Caki2 (cell line): Measurements from ENCODE around the gene DCDC2. TPM values are rescaled to one million over a fixed set of nuclear protein-coding genes. Genes with fewer than 3 reads are reported as not detected.
A peak's percentile ranks its signal among the peaks of the same experiment; 100 is the strongest.
"Not testable (repeated sequence)": the region's sequence is repeated elsewhere in the genome, so short reads cannot be mapped to it uniquely, and the experiment has no call there.

Experiments
- DNase-seq: peaks from one replicate; pipeline ENCODE4 v3.0.0-alpha.2; 2015; ENCODE audit warnings: low read depth
- in situ Hi-C: cut with HindIII; loops from 2 replicates; pipeline ENCODE4 v1.10.0; 2016; ENCODE audit warnings: low sequenced_read_pairs, low pct_unique_long_range_greater_than_20kb, mixed read lengths
- total RNA-seq: library from RNA; depleted of rRNA; stranded (reverse); fragments of >200 nt; shearing (Covaris generic); gene quantifications from 2 replicates; pipeline ENCODE4 v1.2.3, GENCODE V29; 2014; ENCODE audit warnings: low replicate concordance

DCDC2 gene
- total RNA-seq, 1 experiment from 2014 or later: 4.7 TPM

DNA sequence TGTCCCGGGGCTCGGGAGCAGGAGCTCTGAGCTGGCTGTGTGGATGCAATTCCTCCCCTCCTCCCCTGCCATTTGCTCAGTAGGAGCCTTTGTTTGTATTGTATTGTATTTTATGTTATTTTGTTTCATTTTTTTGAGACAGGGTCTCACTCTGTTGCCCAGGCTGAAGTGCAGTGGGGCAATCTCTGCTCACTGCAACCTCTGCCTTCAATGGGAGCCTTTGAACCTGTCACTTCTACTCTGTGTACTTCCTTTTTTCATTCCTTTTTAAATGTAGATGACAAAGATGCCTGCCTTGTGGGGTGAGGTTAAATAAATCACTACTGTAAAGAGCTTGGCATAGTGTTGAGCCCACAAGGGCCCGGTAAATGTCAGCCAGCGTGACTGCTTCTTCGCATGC lies 70.6 kb downstream of the DCDC2 start:
- DNase-seq: no peak
- in situ Hi-C loops: no loop called here

DNA sequence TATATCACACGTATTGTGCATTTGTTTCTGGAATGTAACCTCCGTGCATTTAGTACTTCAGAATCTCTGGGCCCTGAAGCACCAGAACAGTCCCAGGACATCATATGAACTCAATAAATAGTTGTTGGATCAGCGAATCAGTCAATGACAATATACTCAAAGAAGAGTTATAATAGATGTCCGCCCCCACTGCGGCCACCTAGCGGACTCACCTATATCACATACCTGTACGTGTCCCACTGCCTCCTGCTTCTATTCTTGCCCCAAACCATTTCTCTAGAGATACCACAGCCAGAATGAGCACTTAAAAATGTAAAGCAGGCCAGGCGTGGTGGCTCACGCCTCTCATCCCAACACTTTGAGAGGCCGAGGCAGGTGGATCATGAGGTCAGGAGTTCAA lies 73.9 kb downstream of the DCDC2 start:
- no peak for DNase-seq
- in situ Hi-C loops: no loop called here

DNA sequence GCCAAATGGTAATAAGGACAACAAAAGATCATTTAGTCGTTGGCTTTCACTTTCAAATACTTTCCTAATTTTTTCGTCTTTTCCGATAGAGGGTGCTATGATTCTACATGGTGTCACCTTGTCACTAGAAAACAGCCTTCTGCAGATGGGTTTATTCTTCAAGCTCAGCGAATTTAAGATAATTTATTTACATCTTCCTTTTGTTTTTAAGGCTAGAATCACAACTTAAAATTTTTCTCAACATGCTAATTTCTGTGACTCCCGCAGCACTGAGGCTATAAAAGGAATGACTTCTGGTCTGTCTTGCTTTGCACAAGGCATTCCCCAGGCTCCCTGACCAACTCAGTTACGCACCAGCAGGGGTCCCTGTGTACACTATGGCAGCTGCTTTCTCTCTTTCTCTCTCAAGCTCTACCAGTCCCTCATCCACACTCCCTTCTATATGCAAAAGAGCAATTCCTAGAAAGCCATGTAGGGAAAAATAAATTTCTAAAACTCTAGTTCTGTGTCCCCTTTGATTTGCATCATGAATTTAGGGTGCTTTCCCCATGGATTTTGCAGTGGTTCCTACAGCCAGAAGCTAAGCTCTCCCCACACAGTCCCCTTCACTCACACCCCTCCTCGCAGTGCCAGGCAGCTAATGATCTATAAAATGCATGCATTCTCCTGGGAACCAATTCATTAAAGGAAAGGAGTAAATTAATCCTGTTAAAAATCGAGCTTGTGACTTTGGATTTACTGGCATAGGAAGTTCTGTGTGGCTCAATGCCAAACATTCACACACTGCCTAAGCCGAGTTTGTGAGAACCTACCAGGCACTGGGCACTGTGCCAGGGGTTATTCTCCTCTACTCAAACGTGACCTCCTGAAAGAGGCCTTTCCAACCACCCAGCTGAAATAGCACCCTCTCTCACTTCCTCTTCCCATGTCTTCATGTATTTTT lies 74.5 kb downstream of the DCDC2 start:
- in situ Hi-C loops: no loop called here
- DNase-seq: peak; percentile 92

DNA sequence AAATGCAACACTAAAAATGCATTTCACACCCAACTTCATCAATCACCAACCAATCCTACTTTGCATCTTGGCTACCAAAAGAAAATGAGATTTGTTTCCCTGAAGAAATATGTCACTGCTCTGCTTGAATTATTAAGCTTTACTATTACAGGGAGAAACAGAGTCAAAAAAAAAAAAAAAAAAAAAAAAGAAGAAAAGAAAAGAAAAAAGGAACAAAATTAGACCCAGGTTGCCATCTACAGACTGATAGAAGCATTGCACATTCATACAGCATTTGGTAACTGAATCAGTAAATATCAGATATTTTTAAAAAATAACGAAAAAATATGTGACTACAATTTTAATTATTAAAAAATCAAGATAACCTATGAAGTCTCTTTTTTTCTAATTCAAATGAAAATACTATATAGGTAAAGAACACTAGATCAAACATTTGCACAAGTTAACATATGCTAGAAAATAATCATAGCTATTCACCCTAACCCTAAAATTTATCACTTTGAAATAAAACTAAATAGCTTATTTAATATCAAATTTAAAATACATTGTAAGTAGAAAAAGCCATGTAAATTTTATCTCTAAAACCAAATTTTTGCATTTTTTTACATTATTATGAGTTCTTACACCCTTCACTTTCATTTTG lies 83.3 kb downstream of the DCDC2 start:
- DNase-seq: peak; percentile 21

DNA sequence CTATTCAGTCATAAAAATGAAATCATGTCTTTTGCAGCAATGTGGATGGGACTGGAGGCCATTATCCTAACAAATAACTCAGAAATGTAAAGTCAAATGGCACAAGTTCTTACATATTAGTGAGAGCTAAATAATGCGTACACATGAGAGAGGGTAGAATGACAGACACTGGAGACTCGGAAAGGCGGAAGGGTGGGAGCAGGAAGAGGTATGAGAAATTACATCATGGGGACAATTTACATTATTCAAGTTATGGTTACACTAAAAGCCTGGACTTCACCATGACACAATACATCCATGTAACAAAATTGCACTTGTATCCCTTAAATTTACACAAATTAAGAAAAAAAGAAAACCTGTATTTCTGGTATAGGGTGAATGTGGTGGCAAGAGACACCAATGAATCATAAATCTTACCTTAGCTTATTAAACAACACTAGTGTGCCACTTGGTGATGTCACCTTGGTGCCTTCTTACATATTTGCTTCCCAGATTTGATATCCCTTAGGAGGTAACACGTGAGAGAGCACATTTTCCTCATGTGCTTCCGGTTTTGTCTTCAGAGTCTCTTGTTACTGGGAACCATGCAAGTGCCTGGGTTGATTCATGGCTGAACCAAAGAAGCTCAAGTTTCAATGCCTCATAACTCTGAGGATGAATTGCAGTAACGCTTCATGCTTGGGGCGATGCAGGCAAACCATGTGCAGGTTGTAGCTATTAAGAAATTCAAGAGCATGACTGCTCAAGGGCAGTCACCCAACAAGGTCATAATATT lies 84.6 kb downstream of the DCDC2 start:
- in situ Hi-C loops: no loop called here
- DNase-seq: peak; percentile 10

More for the DNA sequence above, 83.3 kb downstream of the DCDC2 start:
- in situ Hi-C loops: no loop called here

DNA sequence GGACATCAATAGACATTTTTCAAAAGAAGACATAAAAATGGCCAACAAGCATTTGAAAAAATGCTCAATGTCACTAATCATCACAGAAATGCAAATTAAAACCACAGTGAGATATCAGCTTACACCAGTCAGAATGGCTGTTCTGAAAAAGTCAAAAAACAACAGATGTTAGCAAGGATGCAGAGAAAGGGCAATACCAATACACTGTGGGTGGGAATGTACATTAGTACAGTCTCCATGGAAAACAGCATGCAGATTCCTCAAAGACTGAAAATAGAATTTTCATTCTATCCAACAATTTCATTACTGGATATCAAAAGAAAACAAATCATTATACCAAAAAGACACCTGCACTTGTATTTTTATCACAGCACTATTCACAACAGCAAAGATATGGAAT lies 85.3 kb downstream of the DCDC2 start:
- in situ Hi-C loops: no loop called here
- no peak for DNase-seq

DNA sequence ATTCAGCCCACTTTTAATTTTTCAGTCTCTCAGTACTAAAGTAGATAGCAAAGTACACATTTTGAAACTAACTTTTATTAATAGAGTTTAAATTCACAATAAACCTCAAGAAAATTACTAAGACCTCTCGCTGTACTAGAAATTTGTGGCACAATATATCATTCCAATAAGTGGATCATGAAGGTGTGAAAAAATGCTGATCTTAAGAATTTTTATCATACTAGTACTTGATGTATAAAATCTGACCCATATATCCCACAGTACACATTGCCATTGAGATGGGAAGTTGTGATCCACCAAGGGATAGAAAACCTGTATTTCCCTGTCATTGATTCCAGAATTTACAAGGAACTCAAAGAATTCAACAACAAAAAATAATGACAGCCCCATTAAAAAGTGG lies 85.7 kb downstream of the DCDC2 start:
- in situ Hi-C loops: no loop called here
- DNase-seq: no peak

DNA sequence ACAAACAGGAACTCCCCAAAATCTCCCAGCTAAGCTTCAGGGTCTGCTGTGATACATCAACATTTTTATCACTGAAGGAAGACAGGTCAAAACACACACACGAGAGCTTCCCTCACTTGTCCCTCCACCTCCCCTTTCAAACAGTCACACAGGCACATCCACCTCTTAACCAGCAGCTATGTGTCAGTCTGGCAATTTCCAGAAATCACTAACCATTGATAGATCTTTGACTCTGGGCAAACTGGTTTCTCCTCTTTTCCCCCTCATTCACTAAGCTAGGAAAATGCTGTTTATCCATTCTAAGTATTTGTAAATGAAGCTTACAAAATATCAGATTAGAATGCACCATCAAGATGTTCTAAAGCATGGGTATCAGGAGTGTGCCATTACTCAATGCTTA lies 87.8 kb downstream of the DCDC2 start:
- in situ Hi-C loops: no loop called here
- no peak for DNase-seq

DNA sequence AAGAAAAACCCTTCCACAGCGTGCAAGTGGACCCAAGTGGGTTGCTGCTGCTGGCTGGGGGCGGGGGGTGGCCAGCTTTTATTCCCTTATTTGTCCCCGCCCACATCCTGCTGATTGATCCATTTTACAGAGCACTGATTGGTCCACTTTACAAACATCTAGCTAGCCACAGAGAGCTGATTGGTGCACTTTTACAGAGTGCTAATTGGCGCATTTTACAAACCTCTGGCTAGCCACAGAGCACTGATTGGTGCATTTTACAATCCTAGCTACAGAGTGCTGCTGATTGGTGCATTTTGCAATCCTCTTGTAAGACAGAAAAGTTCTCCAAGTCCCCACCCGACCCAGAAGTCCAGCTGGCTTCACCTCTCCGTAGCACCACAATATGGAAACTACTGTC lies 99.6 kb downstream of the DCDC2 start:
- in situ Hi-C loops, DNase-seq: not testable (repeated sequence)

DNA sequence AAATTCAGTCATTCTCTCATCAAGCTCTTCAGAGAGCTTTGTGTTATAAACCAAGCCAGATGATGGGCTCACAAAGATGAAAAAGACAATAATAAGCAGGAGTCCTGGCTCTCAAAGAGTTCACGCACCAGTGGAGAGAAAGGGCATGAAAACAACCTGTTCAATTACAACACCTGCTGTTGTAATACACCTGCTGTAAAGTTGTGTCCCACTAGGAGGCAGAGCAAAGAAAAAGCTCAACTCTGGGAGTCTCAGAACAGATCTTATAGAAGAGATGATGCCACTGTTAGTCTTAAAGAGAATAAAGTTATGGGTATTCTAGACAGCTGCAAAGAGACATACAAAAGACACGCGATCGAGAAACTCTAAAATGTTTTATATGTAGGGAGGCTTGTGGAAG lies 100.6 kb downstream of the DCDC2 start:
- in situ Hi-C loops: no loop called here
- DNase-seq: no peak

DNA sequence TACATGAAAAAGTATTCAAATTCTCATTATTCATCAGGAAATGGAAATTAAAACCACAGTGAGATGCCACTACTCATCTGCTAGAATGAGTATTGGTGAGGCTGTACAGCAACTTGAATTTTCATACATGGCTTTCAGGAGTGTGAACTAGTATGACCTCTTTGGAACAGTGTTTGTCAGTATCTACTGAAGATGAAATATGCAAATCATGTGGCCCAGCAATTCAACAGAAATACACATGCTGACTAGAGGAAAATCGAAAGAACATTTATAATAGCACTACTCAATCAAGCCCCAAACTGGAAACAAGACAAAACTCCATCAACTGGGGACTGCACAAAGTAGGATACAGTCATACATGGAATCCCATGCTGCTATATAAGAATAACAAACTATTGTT lies 102.2 kb downstream of the DCDC2 start:
- in situ Hi-C loops: no loop called here
- DNase-seq: no peak

DNA sequence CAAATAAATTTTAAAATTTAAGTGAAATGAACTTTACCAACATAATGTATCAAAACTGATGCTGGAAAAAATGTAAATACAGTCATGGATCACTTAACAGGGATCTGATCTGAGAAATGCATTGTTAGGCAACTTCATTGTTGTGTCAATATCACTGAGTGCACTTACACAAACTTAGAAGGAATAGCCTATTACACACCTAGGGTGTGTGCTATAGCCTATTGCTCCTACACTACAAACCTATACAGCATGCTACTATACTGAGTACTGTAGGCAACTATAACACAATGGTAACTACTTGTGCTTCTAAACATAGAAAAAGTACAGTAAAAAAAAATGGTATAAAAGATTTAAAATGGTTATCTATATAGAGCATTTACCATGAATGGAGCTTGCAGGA lies 104.5 kb downstream of the DCDC2 start:
- DNase-seq: no peak
- in situ Hi-C loops: no loop called here

DNA sequence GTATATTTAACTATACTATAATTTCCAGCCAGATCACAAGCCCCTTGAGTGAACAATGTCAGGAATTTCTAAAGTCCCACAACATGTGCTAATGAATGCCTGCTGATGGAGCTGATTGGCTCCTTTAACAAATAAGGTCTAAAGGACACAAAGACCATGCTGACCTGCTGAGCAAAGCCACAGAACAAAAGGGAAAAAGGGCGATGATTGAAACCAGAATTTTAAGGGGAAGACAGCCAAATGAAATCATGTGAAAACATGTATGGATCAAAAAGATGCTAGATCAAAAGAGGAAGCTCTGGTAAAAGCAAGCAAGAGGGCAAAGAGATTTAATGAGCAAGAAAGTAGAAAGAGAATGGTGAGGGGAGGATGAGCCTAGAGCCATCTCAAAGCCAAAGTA lies 105.6 kb downstream of the DCDC2 start:
- in situ Hi-C loops: no loop called here
- DNase-seq: no peak

DNA sequence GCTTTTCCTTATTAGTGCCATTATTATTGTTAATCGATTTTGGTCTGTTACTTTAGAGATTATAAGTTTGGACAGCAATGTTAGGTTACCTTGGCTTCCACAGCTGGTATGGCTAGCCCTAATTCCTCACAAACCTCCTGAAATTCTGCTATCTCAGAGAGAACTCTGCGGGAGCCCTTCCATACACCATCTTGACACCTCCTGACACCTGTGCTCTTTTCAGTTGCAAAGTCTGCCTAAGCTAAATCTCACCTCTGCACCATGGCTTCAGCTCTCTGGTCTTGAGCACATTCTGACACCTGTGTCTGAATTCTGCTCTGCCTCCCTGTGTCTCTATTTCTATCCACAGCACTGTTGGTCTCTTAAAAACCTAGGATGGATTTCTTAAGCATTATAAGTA lies 106.5 kb downstream of the DCDC2 start:
- no peak for DNase-seq
- in situ Hi-C loops: no loop called here

DNA sequence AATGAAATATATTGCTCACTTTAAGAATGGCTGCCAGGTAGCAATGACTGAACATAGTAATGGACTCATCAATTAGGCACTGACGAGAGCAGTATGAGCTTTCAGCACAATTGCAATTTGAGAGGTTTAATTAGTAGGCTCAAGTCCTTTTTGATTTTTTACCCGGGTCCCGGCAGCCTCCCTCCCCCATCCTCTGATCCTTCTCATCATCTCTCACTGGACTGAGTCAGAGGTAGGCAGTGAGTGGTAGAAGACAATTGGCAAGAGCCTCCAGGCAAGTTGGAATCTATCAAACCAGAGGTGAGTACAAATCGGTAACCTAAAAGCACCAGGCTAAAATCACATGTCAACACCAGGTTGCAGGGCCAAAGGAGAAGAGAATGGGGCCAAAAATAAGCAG lies 107.9 kb downstream of the DCDC2 start:
- in situ Hi-C loops: no loop called here
- DNase-seq: no peak

DNA sequence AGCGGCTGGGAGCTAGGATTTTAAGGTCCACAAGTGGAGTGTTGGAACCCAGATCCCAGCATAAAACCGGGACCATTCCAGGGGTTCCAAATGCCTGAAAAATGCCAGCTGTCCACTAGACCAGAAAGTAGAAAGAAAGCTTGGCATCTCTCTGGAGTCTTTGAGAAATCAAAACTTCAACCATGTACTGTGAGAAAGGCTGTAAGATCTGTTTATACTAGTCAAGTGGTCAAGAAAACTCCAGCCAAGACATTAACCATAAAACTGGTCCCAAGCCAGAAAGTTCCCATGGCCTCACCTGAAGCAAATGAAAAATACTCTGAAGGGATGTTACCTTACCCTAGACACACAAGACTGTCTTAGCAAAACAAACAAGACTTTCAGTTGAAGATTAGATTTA lies 112.6 kb downstream of the DCDC2 start:
- no peak for DNase-seq
- in situ Hi-C loops: no loop called here

DNA sequence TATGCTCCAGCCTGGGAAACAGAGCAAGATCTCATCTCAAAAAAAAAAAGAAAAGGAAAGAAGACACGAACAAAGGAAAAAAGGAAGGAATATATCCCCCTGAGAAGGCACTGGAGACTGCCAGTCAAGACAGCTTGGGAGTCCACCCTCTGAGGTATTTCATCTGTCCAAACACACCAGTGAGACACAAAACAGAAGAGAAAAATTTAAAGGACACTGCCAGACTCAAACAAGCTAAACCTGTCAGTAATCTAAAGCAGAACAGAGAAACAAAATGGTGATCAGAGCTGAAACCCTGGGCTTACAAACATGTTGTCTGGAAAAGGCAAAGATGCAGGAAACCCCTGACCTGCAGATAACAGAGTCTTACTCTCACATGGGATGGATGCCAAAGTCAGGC lies 114.9 kb downstream of the DCDC2 start:
- in situ Hi-C loops: no loop called here
- DNase-seq: no peak

DNA sequence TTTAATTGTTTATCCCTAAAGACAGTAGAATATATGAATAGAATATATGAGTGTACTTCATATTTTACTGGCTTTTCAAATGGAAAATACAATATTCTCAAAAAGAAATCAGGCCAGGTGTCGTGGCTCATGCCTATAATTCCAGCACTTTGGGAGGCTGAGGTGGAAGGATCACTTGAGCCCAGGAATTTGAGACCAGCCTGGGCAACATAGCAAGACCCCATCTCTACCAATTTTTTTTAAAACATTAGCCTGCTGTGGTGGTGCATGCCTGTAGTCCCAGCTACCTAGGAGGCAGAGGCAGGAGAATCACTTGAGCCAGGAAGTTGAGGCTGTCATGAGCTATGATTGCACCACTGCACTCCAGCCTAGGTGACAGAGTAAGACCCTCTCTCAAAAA lies 116.1 kb downstream of the DCDC2 start:
- in situ Hi-C loops: not testable (repeated sequence)

DNA sequence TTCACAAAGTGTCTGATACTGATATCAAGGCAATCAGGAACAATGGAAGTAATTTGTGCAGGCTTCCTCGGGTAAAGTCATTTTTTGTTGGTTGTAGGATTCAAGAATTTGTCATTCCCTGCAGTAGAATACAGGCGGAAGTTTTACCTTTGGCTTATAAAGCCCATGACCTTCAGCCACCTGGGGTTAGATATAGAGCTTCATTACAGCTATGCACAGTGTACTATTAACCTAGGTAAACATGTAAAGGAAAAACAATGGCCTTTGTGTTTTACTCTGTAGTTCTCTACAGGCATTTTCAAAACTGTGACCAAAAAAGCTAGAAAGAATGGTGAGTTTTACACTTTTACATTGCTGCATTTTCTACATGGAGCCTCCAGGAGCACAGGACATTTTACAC lies 116.9 kb downstream of the DCDC2 start:
- DNase-seq: no peak
- in situ Hi-C loops: no loop called here

More for the DNA sequence above, 116.1 kb downstream of the DCDC2 start:
- not testable (repeated sequence) for DNase-seq
